HepG2 (cell line): ENCODE results near the gene DDX24.

Experiments
- GABPA ChIP-seq, 2 experiments: IDR thresholded peaks; 2 replicates each; pipeline ENCODE4 v1.6.1; 2011 to 2016; ENCODE audit warnings: low read depth in 2 of 2, low read length in 1 of 2, missing biosample characterization in 1 of 2, missing genetic modification characterization in 1 of 2
- KDM5A ChIP-seq: fragments of 200-600 bp; sonication (generic); IDR thresholded peaks from 2 replicates; pipeline ENCODE4 v1.7.0; 2018; ENCODE audit warnings: antibody characterized with exemption, mild to moderate bottlenecking, low read length, borderline replicate concordance
- MEF2D ChIP-seq: sonication (generic); formaldehyde crosslinking; IDR thresholded peaks from 2 replicates; pipeline ENCODE4 v1.5.1; 2020; ENCODE audit warnings: mild to moderate bottlenecking, missing genetic modification reagents
- NR2C2 ChIP-seq: sonication (generic); formaldehyde crosslinking; IDR thresholded peaks from 2 replicates; pipeline ENCODE4 v1.4.0; 2020; ENCODE audit warnings: missing genetic modification reagents, mild to moderate bottlenecking, moderate library complexity, borderline replicate concordance
- POLR2A ChIP-seq, 2 experiments: IDR thresholded peaks; 2 replicates each; pipeline ENCODE4 v1.6.1; 2011; ENCODE audit warnings: low read depth in 2 of 2, low read length in 2 of 2, mild to moderate bottlenecking in 1 of 2, moderate library complexity in 1 of 2; ENCODE audit not compliant: insufficient read depth in 1 of 2
- XRCC5 ChIP-seq: fragments of 200-400 bp; formaldehyde crosslinking; optimal IDR thresholded peaks from 2 replicates; pipeline ENCODE3; 2017; ENCODE audit warnings: mild to moderate bottlenecking, low read length
- ZNF761 ChIP-seq: sonication (generic); formaldehyde crosslinking; conservative IDR thresholded peaks from 2 replicates; pipeline ENCODE4 v1.4.0; 2020; ENCODE audit warnings: mild to moderate bottlenecking, missing genetic modification reagents
- TF ChIP-seq, protein P1 (sequence below): sonication (generic); formaldehyde crosslinking; IDR thresholded peaks from 2 replicates; pipeline ENCODE4 v1.4.0; 2020; ENCODE audit warnings: missing genetic modification reagents

DNA sequence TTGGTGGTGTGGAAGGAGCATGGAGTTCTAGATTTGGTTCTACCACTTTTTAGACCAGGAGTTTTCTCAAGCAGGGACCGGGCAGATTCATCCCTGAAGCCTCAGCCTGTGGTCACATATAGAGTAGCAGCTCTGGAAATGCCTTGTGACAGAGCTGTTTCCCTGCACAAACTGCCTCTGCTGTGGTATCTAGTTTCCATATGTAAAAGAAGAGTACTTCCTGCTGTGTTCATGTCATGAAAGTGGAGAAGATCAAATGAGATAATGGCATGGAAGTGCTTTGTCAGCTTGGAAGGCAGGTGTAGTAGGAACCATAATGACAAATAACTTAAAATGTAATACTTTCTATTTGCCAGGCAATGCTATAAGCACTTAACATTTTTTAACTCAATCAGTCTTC is 28.8 kb downstream of the DDX24 start:
- TF ChIP-seq XRCC5 = no peak
- TF ChIP-seq POLR2A (IDR thresholded peaks at IDR 0.05; ENCODE audit: insufficient read depth in 1 of 2, low read depth in 2 of 2, low read length in 2 of 2) = no peak
- TF ChIP-seq NR2C2 = no peak
- no peak for TF ChIP-seq ZNF761
- TF ChIP-seq GABPA (IDR thresholded peaks at IDR 0.05; ENCODE audit: low read depth, low read length) = no peak
- TF ChIP-seq GABPA (CRISPR knock-in tag; IDR thresholded peaks at IDR 0.05; ENCODE audit: low read depth) = no peak
- TF ChIP-seq MEF2D (CRISPR knock-in tag) = no peak
- TF ChIP-seq, protein P1, sequence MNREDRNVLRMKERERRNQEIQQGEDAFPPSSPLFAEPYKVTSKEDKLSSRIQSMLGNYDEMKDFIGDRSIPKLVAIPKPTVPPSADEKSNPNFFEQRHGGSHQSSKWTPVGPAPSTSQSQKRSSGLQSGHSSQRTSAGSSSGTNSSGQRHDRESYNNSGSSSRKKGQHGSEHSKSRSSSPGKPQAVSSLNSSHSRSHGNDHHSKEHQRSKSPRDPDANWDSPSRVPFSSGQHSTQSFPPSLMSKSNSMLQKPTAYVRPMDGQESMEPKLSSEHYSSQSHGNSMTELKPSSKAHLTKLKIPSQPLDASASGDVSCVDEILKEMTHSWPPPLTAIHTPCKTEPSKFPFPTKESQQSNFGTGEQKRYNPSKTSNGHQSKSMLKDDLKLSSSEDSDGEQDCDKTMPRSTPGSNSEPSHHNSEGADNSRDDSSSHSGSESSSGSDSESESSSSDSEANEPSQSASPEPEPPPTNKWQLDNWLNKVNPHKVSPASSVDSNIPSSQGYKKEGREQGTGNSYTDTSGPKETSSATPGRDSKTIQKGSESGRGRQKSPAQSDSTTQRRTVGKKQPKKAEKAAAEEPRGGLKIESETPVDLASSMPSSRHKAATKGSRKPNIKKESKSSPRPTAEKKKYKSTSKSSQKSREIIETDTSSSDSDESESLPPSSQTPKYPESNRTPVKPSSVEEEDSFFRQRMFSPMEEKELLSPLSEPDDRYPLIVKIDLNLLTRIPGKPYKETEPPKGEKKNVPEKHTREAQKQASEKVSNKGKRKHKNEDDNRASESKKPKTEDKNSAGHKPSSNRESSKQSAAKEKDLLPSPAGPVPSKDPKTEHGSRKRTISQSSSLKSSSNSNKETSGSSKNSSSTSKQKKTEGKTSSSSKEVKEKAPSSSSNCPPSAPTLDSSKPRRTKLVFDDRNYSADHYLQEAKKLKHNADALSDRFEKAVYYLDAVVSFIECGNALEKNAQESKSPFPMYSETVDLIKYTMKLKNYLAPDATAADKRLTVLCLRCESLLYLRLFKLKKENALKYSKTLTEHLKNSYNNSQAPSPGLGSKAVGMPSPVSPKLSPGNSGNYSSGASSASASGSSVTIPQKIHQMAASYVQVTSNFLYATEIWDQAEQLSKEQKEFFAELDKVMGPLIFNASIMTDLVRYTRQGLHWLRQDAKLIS (CRISPR knock-in tag) = no peak
- TF ChIP-seq KDM5A = no peak
